SK-N-SH (cell line): ENCODE results near the gene LMO7. TPM values are rescaled to one million over a fixed set of nuclear protein-coding genes. Genes with fewer than 3 reads are reported as not detected.

Experiments used
- CTCF ChIA-PET: fragments of 300-600, 350-600 bp; formaldehyde crosslinking; extraction: SDS; loops from one replicate; lab custom pipeline; 2021; lab: Yijun Ruan, JAX
- POLR2A ChIA-PET: fragments of 350-600 bp; sonication (Branson Sonifier 250); formaldehyde crosslinking; extraction: SDS; loops from one replicate; lab custom pipeline; 2020; ENCODE audit warnings: antibody characterized with exemption, inconsistent platforms; lab: Yijun Ruan, JAX
- DNase-seq: peaks from one replicate; pipeline ENCODE4 v3.0.0; 2012
- H2AFZ ChIP-seq: fragments of 200-600 bp; sonication (generic); 2 replicates; pipeline ENCODE4 v1.8.1; 2016; ENCODE audit warnings: antibody characterized with exemption, mild to moderate bottlenecking, low read depth
- H3F3A ChIP-seq: fragments of 200-600 bp; sonication (generic); replicated peaks from 2 replicates; pipeline ENCODE3; 2016; ENCODE audit warnings: antibody characterized with exemption, mild to moderate bottlenecking; ENCODE audit not compliant: insufficient read depth
- H3K27ac ChIP-seq, 2 experiments: fragments of 200-500 bp in 1 of 2; fragments of 200-600 bp in 1 of 2; sonication (Bioruptor generic) in 1 of 2; sonication (generic), shearing (Covaris generic) in 1 of 2; 2 replicates each; pipeline versions ENCODE4 v1.5.1 to v1.6.1; 2014 to 2016; ENCODE audit warnings: low read depth in 2 of 2, inconsistent platforms in 1 of 2, low read length in 1 of 2, mild to moderate bottlenecking in 1 of 2, mixed read lengths in 1 of 2
- H3K27me3 ChIP-seq: fragments of 200-600 bp; sonication (generic), shearing (Covaris generic); 2 replicates; pipeline ENCODE4 v1.6.1; 2016; ENCODE audit warnings: mixed run types; ENCODE audit not compliant: insufficient read depth
- H3K36me3 ChIP-seq, 2 experiments: fragments of 200-500 bp in 1 of 2; fragments of 200-600 bp in 1 of 2; sonication (Bioruptor generic) in 1 of 2; sonication (generic) in 1 of 2; replicated peaks in 1 of 2; 2 replicates each; pipeline versions ENCODE3 to v1.5.1; 2014 to 2016; ENCODE audit warnings: low read length in 1 of 2, mild to moderate bottlenecking in 1 of 2; ENCODE audit not compliant: insufficient read depth in 2 of 2, control insufficient read depth in 1 of 2
- H3K4me1 ChIP-seq, 2 experiments: fragments of 200-500 bp in 1 of 2; fragments of 200-600 bp in 1 of 2; sonication (Bioruptor generic) in 1 of 2; sonication (generic), shearing (Covaris generic) in 1 of 2; 2 replicates each; pipeline versions ENCODE4 v1.5.1 to v1.6.1; 2014 to 2016; ENCODE audit warnings: low read depth in 1 of 2, low read length in 1 of 2, mixed run types in 1 of 2; ENCODE audit not compliant: insufficient read depth in 2 of 2, control insufficient read depth in 1 of 2
- H3K4me2 ChIP-seq: fragments of 200-600 bp; sonication (generic), shearing (Covaris generic); 2 replicates; pipeline ENCODE4 v1.6.1; 2017; ENCODE audit warnings: mixed run types
- H3K4me3 ChIP-seq, 2 experiments: fragments of 200-500 bp in 1 of 2; fragments of 200-600 bp in 1 of 2; sonication (Bioruptor generic) in 1 of 2; sonication (generic), shearing (Covaris generic) in 1 of 2; 2 replicates each; pipeline versions ENCODE4 v1.5.1 to v1.8.1; 2014 to 2016; ENCODE audit warnings: low read depth in 2 of 2, inconsistent platforms in 1 of 2, low read length in 1 of 2, mild to moderate bottlenecking in 1 of 2, mixed read lengths in 1 of 2, moderate library complexity in 1 of 2
- H3K79me2 ChIP-seq: fragments of 200-600 bp; sonication (generic); 2 replicates; pipeline ENCODE4 v1.8.1; 2017; ENCODE audit warnings: mild to moderate bottlenecking; ENCODE audit not compliant: insufficient read depth
- H3K9ac ChIP-seq: fragments of 200-600 bp; sonication (generic); 2 replicates; pipeline ENCODE4 v1.6.1; 2017; ENCODE audit warnings: mixed run types
- H3K9me2 ChIP-seq: fragments of 200-600 bp; sonication (generic); 2 replicates; pipeline ENCODE4 v1.6.1; 2017; ENCODE audit warnings: mixed run types
- H3K9me3 ChIP-seq: fragments of 200-600 bp; sonication (generic); 2 replicates; pipeline ENCODE4 v1.6.1; 2017; ENCODE audit warnings: mixed run types, mild to moderate bottlenecking, moderate library complexity
- H4K20me1 ChIP-seq: fragments of 200-600 bp; sonication (generic); 2 replicates; pipeline ENCODE4 v1.6.1; 2017; ENCODE audit warnings: mild to moderate bottlenecking, mixed run types; ENCODE audit not compliant: insufficient read depth
- ELF1 ChIP-seq: IDR thresholded peaks from 2 replicates; pipeline ENCODE4 v1.4.0; 2012
- EZH2phosphoT487 ChIP-seq: fragments of 200-600 bp; sonication (generic); IDR thresholded peaks from 2 replicates; pipeline ENCODE4 v1.6.1; 2017; ENCODE audit warnings: low read depth, mixed run types, mild to moderate bottlenecking, antibody characterized with exemption, moderate library complexity, borderline replicate concordance
- FOSL2 ChIP-seq: IDR thresholded peaks from 2 replicates; pipeline ENCODE4 v1.4.0; 2012; ENCODE audit warnings: low read depth, mild to moderate bottlenecking, moderate library complexity, borderline replicate concordance
- FOXJ3 ChIP-seq: sonication (generic); formaldehyde crosslinking; IDR thresholded peaks from 2 replicates; pipeline ENCODE4 v1.5.1; 2020; ENCODE audit warnings: mild to moderate bottlenecking, missing genetic modification reagents
- FOXM1 ChIP-seq: IDR thresholded peaks from 2 replicates; pipeline ENCODE4 v1.4.0; 2012; ENCODE audit warnings: low read depth, mild to moderate bottlenecking
- GABPA ChIP-seq: IDR thresholded peaks from 2 replicates; pipeline ENCODE4 v1.4.0; 2012; ENCODE audit warnings: low read depth, mild to moderate bottlenecking
- GATA2 ChIP-seq: sonication (generic); formaldehyde crosslinking; IDR thresholded peaks from 2 replicates; pipeline ENCODE4 v1.5.0; 2020; ENCODE audit warnings: mild to moderate bottlenecking, missing genetic modification reagents
- JUND ChIP-seq: IDR thresholded peaks from 2 replicates; pipeline ENCODE4 v1.4.0; 2012
- MEF2A ChIP-seq: IDR thresholded peaks from 2 replicates; pipeline ENCODE4 v1.4.0; 2012; ENCODE audit warnings: low read depth, borderline replicate concordance
- NFIC ChIP-seq: IDR thresholded peaks from 2 replicates; pipeline ENCODE4 v1.4.0; 2012; ENCODE audit warnings: borderline replicate concordance
- PBX3 ChIP-seq: IDR thresholded peaks from 2 replicates; pipeline ENCODE4; 2012
- RFX5 ChIP-seq: IDR thresholded peaks from 2 replicates; pipeline ENCODE4 v1.6.1; 2012; ENCODE audit warnings: mild to moderate bottlenecking, improper control_type of control experiment, low read length
- RXRA ChIP-seq: IDR thresholded peaks from 2 replicates; pipeline ENCODE4 v1.4.0; 2012; ENCODE audit warnings: low read depth, mild to moderate bottlenecking, borderline replicate concordance
- SIN3A ChIP-seq: IDR thresholded peaks from 2 replicates; pipeline ENCODE4 v1.6.1; 2012; ENCODE audit warnings: low read depth, mild to moderate bottlenecking, low read length, moderate library complexity, borderline replicate concordance
- SMC3 ChIP-seq: IDR thresholded peaks from 2 replicates; pipeline ENCODE4 v1.6.1; 2012; ENCODE audit warnings: low read depth, low read length, improper control_type of control experiment
- TCF12 ChIP-seq: IDR thresholded peaks from 2 replicates; pipeline ENCODE4 v1.4.0; 2012
- YY1 ChIP-seq: IDR thresholded peaks from 2 replicates; pipeline ENCODE4 v1.4.0; 2012; ENCODE audit warnings: low read depth, mild to moderate bottlenecking
- ZBTB33 ChIP-seq: IDR thresholded peaks from 2 replicates; pipeline ENCODE4 v1.4.0; 2012; ENCODE audit warnings: low read depth, borderline replicate concordance
- WGBS: methylation state at CpG from one replicate; pipeline ENCODE4 v1.1.6; 2017; ENCODE audit warnings: low lambda C conversion rate; 5-methylcytosine and 5-hydroxymethylcytosine counted together
- polyA plus RNA-seq, 3 experiments: library from polyadenylated mRNA; depleted of rRNA; stranded (reverse); fragments of >200 nt; gene quantifications; 2 replicates each; pipeline ENCODE4 v1.2.3, GENCODE V29; 2012

Gene LMO7
- polyA plus RNA-seq, 1 of the 3 experiments (the other 2 are of a cell fraction) = 83.6 TPM

- POLR2A ChIA-PET = no interaction called here
- Histone ChIP-seq H3K27me3 (no peaks in the 10 kb centered on the region), H2AFZ (no peak overlapping the region), H3K36me3 (peaks cover 47 to 77% of the 10 kb centered on the region in 2 experiments), H3K79me2 (peaks cover 93% of the 10 kb centered on the region), H3K9ac (no peak overlapping the region), H3K4me1 (no peaks in the 10 kb centered on the region), H3K9me3 (no peaks in the 10 kb centered on the region), H3F3A (peaks cover 26% of the 10 kb centered on the region), H3K4me3 (no peak overlapping the region), H3K9me2 (no peaks in the 10 kb centered on the region)
- no peak for DNase-seq
- WGBS = 88% methylated on average over 1 of the region's 1 CpG
- TF ChIP-seq TCF12 = no peak
- TF ChIP-seq MEF2A = no peak
- TF ChIP-seq ZBTB33 = no peak
- no peak for TF ChIP-seq EZH2phosphoT487
- no peak for TF ChIP-seq RXRA
- TF ChIP-seq FOSL2 = peak; percentile 23; the same call in 1 of the 2 replicates
- TF ChIP-seq NFIC = peak; percentile 58; the same call in 1 of the 2 replicates
- 0 out of 2 replicates have a peak, but pooled peaks have one; percentile 36 for TF ChIP-seq JUND
- TF ChIP-seq PBX3 = no peak
- TF ChIP-seq GATA2 (CRISPR knock-in tag) = no peak
- TF ChIP-seq, all 33 proteins: peak for 3
- Histone ChIP-seq H3K27ac (peak overlapping the region in 1 of 2 experiments; percentile 58; a peak in 2 of 4 replicates), H4K20me1 (peaks cover 66% of the 10 kb centered on the region), H3K4me2 (no peak overlapping the region)
- CTCF ChIA-PET = interaction anchor here (1.2 to 2.3 kb wide), 2 partner anchors 135 to 143 kb away, joined by 3 to 10 read pairs; no protein-coding TSS in a partner anchor
Measured at GRCh38 chr13:75830842-75831241, 194.7 kb downstream of the LMO7 start.

GRCh38 chr13:75831389-75831788 is 195.3 kb downstream of the LMO7 start:
- H3K79me2 ChIP-seq = peaks cover 94% of the 10 kb centered on the region
- H3K27me3 ChIP-seq = no peaks in the 10 kb centered on the region
- H3K4me3 ChIP-seq = no peak overlapping the region
- DNase-seq = no peak
- no peak for TF ChIP-seq TCF12
- TF ChIP-seq GATA2 (CRISPR knock-in tag) = no peak
- no peak for TF ChIP-seq SMC3
- no peak for TF ChIP-seq GABPA
- no peak for TF ChIP-seq FOXJ3
- no peak for TF ChIP-seq YY1
- no peak for TF ChIP-seq SIN3A
- no peak for TF ChIP-seq JUND
- no peak for TF ChIP-seq FOXM1
- no peak for TF ChIP-seq ELF1
- no peak for TF ChIP-seq RFX5
- no peak for TF ChIP-seq ZBTB33
- no peak overlapping the region for H3K4me2 ChIP-seq
- H3F3A ChIP-seq = peaks cover 29% of the 10 kb centered on the region
- H3K9me2 ChIP-seq = no peaks in the 10 kb centered on the region
- peaks cover 61% of the 10 kb centered on the region for H4K20me1 ChIP-seq
- no peaks in the 10 kb centered on the region for H3K4me1 ChIP-seq
- no peak overlapping the region for H2AFZ ChIP-seq
- H3K9ac ChIP-seq = no peak overlapping the region
- ChIA-PET CTCF (interaction anchor here (2.3 kb wide), 1 partner anchor 135 kb away, joined by 10 read pairs; no protein-coding TSS in a partner anchor), POLR2A (no interaction called here)
- peaks cover 53 to 78% of the 10 kb centered on the region in 2 experiments for H3K36me3 ChIP-seq
- H3K9me3 ChIP-seq = no peaks in the 10 kb centered on the region
- peak overlapping the region in 1 of 2 experiments; percentile 58; a peak in 1 of 4 replicates for H3K27ac ChIP-seq
